ENCODE measurements around the gene HAGHL. TPM values are rescaled to one million over a fixed set of nuclear protein-coding genes. Genes with fewer than 3 reads are reported as not detected.
"Not testable (repeated sequence)": the region's sequence is repeated elsewhere in the genome, so short reads cannot be mapped to it uniquely, and the experiment has no call there.

HAGHL gene
- total RNA-seq, 1 donor from 2014 or later, result 19.1 TPM

DNA sequence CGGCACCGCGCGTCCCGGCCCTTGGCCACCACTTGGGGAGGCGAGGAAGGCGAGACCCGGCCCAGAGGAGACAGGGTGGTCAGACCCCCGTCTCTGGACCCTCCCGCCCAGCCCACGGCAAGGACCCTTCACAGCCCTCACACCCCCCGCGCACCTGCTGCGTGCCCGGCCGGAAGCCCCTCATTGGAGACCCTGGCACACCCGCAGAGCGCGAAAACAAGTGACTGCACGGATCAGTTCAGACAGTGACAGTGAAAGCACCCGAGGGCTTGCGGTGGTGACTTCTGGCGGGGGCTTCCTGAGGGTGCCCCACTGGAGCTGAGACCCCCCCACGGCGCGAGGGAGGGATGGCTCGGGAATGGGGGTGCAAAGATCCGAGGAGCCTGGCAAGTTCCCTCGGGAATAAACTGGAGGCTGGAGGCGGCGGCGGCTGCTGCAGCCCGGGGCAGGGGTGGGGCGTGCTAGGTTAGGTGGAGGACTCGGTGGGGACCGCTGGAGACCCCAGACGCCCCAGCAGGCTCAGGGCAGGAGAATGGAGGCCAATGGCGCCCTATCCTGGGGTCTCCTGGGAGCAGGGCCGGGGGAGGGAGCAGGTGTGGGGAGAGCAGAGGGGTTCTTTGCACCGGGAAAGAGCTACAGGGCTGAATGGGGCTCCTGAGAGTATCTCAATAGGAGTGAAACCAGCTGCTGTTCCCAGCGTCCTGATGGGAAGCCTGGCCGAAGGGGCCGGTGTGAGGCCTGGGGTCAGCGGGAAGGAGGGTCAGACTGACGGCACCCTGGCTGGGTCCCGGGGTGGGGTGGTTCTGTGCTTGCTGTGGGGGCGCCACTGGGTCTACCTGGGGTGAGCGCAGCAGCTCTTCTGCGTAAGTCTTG lies 20.5 kb upstream of the HAGHL start:
- DNase-seq (ENCODE audit: low spot score), result no peak
- intact Hi-C loops (cut with micrococcal nuclease), result no loop called here
- no peak overlapping the region for H3K4me3 Mint-ChIP-seq
- H3K4me1 Mint-ChIP-seq (ENCODE audit: low read depth), result no peaks in the 10 kb centered on the region
- no peaks in the 10 kb centered on the region for H3K9me3 Mint-ChIP-seq
- H3K27ac Mint-ChIP-seq, result no peak overlapping the region
- H3K27me3 Mint-ChIP-seq (ENCODE audit: insufficient read depth), result peaks cover 46% of the 10 kb centered on the region
- H3K36me3 Mint-ChIP-seq (ENCODE audit: low read depth), result no peaks in the 10 kb centered on the region

DNA sequence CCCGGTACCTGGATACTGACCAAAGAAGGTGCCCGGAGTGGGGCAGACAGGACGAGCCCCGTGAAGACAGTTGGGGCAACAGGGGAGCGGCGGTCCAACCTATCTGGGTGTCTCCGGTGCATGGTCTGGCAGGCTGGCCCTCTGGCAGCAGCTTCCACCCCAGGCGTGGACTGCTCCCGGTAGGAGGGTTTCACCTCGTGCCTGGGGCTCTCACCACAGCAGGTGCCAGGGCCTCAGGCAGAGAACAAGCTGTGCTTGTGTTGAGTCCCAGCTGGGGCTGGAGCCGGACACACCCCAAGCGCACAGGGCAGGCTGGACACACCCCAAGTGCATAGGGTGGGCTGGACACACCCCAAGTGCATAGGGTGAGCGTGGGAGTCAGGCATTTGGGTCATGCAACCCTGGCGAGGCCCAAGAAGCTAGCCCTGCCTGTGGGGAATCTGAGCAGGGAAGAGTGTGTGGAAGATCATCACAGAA lies 19.8 kb upstream of the HAGHL start:
- Mint-ChIP-seq H3K9me3 (no peaks in the 10 kb centered on the region), H3K4me3 (no peak overlapping the region), H3K4me1 (ENCODE audit: low read depth) (no peaks in the 10 kb centered on the region), H3K27me3 (ENCODE audit: insufficient read depth) (peaks cover 42% of the 10 kb centered on the region), H3K27ac (no peak overlapping the region), H3K36me3 (ENCODE audit: low read depth) (no peaks in the 10 kb centered on the region)
- DNase-seq (ENCODE audit: low spot score), result no peak
- intact Hi-C loops (cut with micrococcal nuclease), result no loop called here

- Mint-ChIP-seq H3K4me3 (no peak overlapping the region), H3K9me3 (no peaks in the 10 kb centered on the region), H3K27ac (no peak overlapping the region), H3K4me1 (ENCODE audit: low read depth) (no peaks in the 10 kb centered on the region), H3K36me3 (ENCODE audit: low read depth) (no peaks in the 10 kb centered on the region), H3K27me3 (ENCODE audit: insufficient read depth) (peaks cover 37% of the 10 kb centered on the region)
- no peak for DNase-seq (ENCODE audit: low spot score)
- intact Hi-C loops (cut with micrococcal nuclease), result no loop called here
Observed at GRCh38 chr16:708019-708418, 18.9 kb upstream of the HAGHL start.

DNA sequence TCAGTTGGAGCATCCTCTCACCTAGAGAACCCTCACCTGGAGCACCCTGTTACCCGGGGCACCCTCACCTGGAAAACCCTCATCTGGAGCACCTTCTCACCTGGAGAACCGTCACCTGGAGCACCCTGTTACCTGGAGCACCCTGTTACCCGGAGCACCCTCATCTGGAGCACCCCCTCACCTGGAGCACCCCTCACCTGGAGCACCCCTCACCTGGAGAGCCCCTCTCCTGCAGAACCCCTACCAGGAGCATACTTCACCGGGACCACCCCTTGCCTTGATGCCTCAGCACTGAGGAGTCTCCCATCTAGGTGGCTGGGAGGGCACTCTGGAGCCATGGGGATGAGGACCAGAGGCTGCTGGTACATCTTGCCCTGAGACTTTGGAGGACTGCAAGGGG lies 17.9 kb upstream of the HAGHL start:
- H3K4me1 Mint-ChIP-seq (ENCODE audit: low read depth), result no peaks in the 10 kb centered on the region
- intact Hi-C loops (cut with micrococcal nuclease), result no loop called here

DNA sequence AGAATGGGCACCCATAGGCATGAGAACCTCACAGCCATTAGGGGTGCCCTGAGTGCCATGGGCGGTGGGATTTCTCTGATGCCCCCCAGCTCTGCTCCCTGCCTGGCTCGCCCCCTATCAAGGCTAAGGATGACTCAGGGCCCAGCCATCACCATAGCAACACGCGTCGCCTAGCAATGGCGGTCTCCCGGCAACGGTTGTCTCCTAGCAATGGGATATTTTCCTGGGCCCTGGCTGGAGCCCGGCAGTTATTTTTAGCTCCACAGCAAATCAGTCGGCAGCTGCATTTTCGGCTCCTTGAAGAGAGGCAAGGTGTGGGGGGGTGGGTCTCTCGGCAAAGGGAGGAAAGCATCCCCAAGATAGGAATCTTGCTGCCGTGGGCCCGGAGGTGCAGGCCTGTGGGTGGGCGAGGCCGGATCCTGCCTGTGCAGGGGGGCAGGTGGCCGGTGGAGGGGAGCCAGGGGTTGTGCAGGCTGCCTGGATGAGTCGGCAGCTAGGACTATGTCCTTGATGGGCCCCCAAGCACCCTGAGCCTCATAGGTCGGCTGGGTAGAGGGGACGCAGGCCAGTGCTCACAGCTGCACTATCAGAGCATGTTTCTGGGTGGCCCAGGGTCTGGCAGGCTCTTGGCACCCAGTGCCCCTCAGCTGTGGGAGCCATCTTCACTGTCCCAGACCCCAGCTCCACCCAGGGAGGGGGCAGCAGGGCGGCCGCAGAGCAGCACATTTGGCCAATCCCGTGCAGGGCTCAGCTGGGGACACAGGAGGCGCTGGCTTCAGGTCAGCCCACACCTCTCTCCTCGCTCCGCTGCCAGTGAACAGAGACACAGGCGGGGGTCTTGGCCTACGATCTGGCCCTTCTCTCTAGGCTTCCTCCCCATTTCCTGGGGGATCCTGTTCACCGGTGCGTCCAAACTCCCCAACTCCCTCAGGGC lies 17.1 kb upstream of the HAGHL start:
- no peaks in the 10 kb centered on the region for H3K9me3 Mint-ChIP-seq
- intact Hi-C loops (cut with micrococcal nuclease), result loop anchor here (2.0 to 5.0 kb wide), 2 partner anchors 97 to 393 kb away; no protein-coding TSS in a partner anchor
- H3K4me3 Mint-ChIP-seq, result no peak overlapping the region
- H3K4me1 Mint-ChIP-seq (ENCODE audit: low read depth), result no peaks in the 10 kb centered on the region
- H3K36me3 Mint-ChIP-seq (ENCODE audit: low read depth), result no peaks in the 10 kb centered on the region
- peaks cover 41% of the 10 kb centered on the region for H3K27me3 Mint-ChIP-seq (ENCODE audit: insufficient read depth)
- DNase-seq (ENCODE audit: low spot score), result no peak
- no peak overlapping the region for H3K27ac Mint-ChIP-seq

More for the DNA sequence above, 17.9 kb upstream of the HAGHL start:
- Mint-ChIP-seq H3K27me3 (ENCODE audit: insufficient read depth) (peaks cover 38% of the 10 kb centered on the region), H3K4me3 (no peak overlapping the region), H3K27ac (no peak overlapping the region), H3K9me3 (no peaks in the 10 kb centered on the region), H3K36me3 (ENCODE audit: low read depth) (no peaks in the 10 kb centered on the region)
- no peak for DNase-seq (ENCODE audit: low spot score)

- no peak for DNase-seq (ENCODE audit: low spot score)
- H3K4me1 Mint-ChIP-seq (ENCODE audit: low read depth), result no peaks in the 10 kb centered on the region
- H3K4me3 Mint-ChIP-seq, result no peak overlapping the region
- intact Hi-C loops (cut with micrococcal nuclease), result loop anchor here (1.0 to 5.0 kb wide), 3 partner anchors 75 to 392 kb away; no protein-coding TSS in a partner anchor
- no peaks in the 10 kb centered on the region for H3K36me3 Mint-ChIP-seq (ENCODE audit: low read depth)
- peaks cover 41% of the 10 kb centered on the region for H3K27me3 Mint-ChIP-seq (ENCODE audit: insufficient read depth)
- no peaks in the 10 kb centered on the region for H3K9me3 Mint-ChIP-seq
- no peak overlapping the region for H3K27ac Mint-ChIP-seq
Observed at GRCh38 chr16:710500-711075, 16.3 kb upstream of the HAGHL start.

DNA sequence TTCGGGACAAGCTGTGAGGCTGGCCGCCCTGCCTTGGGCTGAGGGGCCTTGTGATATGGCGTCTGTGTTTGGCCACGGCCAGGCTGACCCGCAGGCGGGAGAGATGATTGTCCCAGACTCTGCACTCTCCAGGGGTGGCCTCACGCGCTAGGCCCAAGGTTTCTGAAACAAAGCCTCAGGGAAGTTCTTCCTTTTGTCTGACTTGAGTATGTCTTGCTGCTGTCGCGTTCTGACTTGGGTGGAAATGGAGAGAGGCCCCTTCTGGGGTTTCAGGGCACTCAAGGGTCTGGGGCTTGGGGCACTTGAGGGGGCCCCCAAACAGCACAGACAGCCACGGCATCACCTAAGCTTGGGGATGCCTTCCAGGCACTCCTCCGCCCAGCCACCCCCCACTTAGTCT lies 15.8 kb upstream of the HAGHL start:
- H3K4me1 Mint-ChIP-seq (ENCODE audit: low read depth), result no peaks in the 10 kb centered on the region

DNA sequence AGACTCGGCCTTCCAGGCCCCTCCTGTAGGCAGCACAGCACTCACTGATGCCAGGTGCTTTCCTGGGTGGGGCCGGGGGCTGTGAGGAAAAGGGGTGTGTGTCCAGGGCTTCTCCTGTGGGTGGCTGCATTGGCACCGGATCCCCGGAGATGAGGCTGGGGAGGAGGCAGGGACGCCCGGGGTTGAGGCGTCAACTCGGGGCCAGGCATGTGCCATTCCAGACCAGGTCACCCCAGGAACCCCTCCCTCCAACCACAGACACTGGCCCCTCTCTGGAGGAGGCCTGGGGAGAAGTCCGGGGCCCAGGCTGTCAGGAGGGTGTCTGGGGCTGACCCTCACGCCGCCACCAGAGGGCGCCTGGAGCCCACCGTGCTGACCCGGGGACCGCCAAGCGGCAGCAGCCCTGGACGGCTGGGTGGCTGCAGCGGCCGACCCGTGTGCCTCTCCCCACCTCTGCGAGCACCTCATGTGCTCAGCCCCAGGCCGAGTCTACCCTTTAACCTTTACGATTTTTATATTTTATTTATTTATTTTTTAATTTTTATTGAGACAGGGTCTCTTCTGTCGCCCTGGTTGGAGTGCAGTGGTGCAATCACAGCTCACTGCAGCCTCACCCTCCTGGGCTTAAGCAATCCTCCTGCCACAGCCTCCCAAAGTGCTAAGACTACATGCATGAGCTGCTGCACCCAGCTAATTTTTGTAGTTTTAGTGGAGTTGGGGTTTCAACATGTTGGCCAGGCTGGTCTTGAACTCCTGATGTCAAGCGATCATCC lies 15.2 kb upstream of the HAGHL start:
- Mint-ChIP-seq H3K27ac (no peak overlapping the region), H3K36me3 (ENCODE audit: low read depth) (no peaks in the 10 kb centered on the region), H3K9me3 (no peaks in the 10 kb centered on the region), H3K4me3 (no peak overlapping the region), H3K4me1 (ENCODE audit: low read depth) (no peaks in the 10 kb centered on the region), H3K27me3 (ENCODE audit: insufficient read depth) (peaks cover 35% of the 10 kb centered on the region)
- peak; percentile 67 for DNase-seq (ENCODE audit: low spot score)
- intact Hi-C loops (cut with micrococcal nuclease), result loop anchor here (1.0 to 5.0 kb wide), 3 partner anchors 74 to 391 kb away; no protein-coding TSS in a partner anchor

More for the DNA sequence above, 15.8 kb upstream of the HAGHL start:
- no peaks in the 10 kb centered on the region for H3K36me3 Mint-ChIP-seq (ENCODE audit: low read depth)
- intact Hi-C loops (cut with micrococcal nuclease), result loop anchor here (1.0 to 5.0 kb wide), 3 partner anchors 74 to 392 kb away; no protein-coding TSS in a partner anchor
- H3K4me3 Mint-ChIP-seq, result no peak overlapping the region
- peaks cover 41% of the 10 kb centered on the region for H3K27me3 Mint-ChIP-seq (ENCODE audit: insufficient read depth)
- no peak overlapping the region for H3K27ac Mint-ChIP-seq
- H3K9me3 Mint-ChIP-seq, result no peaks in the 10 kb centered on the region
- DNase-seq (ENCODE audit: low spot score), result no peak

- not testable (repeated sequence) for H3K4me1 Mint-ChIP-seq (ENCODE audit: low read depth); H3K9me3 Mint-ChIP-seq; DNase-seq (ENCODE audit: low spot score); H3K36me3 Mint-ChIP-seq (ENCODE audit: low read depth); H3K4me3 Mint-ChIP-seq
- Mint-ChIP-seq H3K27ac (peak overlapping the region; percentile 0), H3K27me3 (ENCODE audit: insufficient read depth) (peaks cover 27% of the 10 kb centered on the region)
- intact Hi-C loops (cut with micrococcal nuclease), result loop anchor here (5.0 kb wide), 1 partner anchor 95 kb away; no protein-coding TSS in a partner anchor
Observed at GRCh38 chr16:712740-713250, 14.1 kb upstream of the HAGHL start.

DNA sequence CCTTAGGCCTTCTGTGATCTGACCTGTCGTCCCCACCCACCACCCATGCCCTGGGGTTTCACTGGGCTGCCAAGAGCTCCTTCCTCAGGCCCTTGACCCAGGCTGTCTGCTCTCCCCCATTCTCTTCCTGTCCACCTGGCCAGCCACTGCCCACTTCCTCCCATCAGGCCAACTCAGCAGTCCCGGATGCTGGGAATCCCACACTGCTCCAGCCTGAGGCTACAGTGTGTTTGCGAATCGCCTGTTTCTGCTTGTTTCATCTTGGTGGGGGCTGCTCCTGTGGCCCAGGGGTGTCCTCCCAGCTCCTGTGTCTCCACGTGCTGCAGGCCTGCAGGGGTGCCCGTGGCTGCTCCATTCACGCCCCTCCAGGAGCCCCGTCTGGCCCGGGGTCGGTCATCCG lies 12.8 kb upstream of the HAGHL start:
- DNase-seq (ENCODE audit: low spot score), result no peak
- intact Hi-C loops (cut with micrococcal nuclease), result loop anchor here (1.0 to 5.0 kb wide), 3 partner anchors 23 to 93 kb away; partner anchors contain the start of genes CHTF18, RPUSD1 and WDR24
- no peak overlapping the region for H3K27ac Mint-ChIP-seq
- no peaks in the 10 kb centered on the region for H3K36me3 Mint-ChIP-seq (ENCODE audit: low read depth)
- H3K4me1 Mint-ChIP-seq (ENCODE audit: low read depth), result no peaks in the 10 kb centered on the region
- no peaks in the 10 kb centered on the region for H3K9me3 Mint-ChIP-seq
- peaks cover 20% of the 10 kb centered on the region for H3K27me3 Mint-ChIP-seq (ENCODE audit: insufficient read depth)
- no peak overlapping the region for H3K4me3 Mint-ChIP-seq

- no peaks in the 10 kb centered on the region for H3K4me1 Mint-ChIP-seq (ENCODE audit: low read depth)
- H3K9me3 Mint-ChIP-seq, result no peaks in the 10 kb centered on the region
- intact Hi-C loops (cut with micrococcal nuclease), result loop anchor here (1.0 to 5.0 kb wide), 4 partner anchors 24 to 92 kb away; partner anchors contain the start of genes CHTF18, RPUSD1, STUB1 and WDR24
- H3K36me3 Mint-ChIP-seq (ENCODE audit: low read depth), result no peaks in the 10 kb centered on the region
- H3K27ac Mint-ChIP-seq, result no peak within 1 kb of the TSS
- peak within 1 kb of the TSS; percentile 60 for H3K4me3 Mint-ChIP-seq
- H3K27me3 Mint-ChIP-seq (ENCODE audit: insufficient read depth), result peaks cover 19% of the 10 kb centered on the region
- DNase-seq (ENCODE audit: low spot score), result peak; percentile 88
Observed at GRCh38 chr16:714558-715476, 12.1 kb upstream of the HAGHL start, which contains the start of gene METRN. Gene METRN, plus strand, starts transcription at chr16:715118. Its CDS starts 172 bp downstream, at chr16:715290.

Measured in activated T-helper 1 cell treated with anti-CD3 and anti-CD28 coated beads, Interleukin-12 subunit alpha, Interleukin-12 subunit beta, Interleukin-2, Interleukin-4 antibody, amounts not matched to agents 30 ng/mL and 10 ng/mL and 1 ng/mL, durations not matched to agents 14 hours and 24 hours and 36 hours (primary cell).